ENCODE measurements around the gene B3GALT4. TPM values are rescaled to one million over a fixed set of nuclear protein-coding genes. Genes with fewer than 3 reads are reported as not detected.

B3GALT4 gene
- total and polyA plus RNA-seq, 8 donors: 9.8 to 42.9 (median 11.5) TPM; not detected in 1

- Histone ChIP-seq H3K27ac (no peak overlapping the region), H3K4me3 (no peak overlapping the region), H3K4me1 (peaks cover 23 to 55% (median 45%) of the 10 kb centered on the region in 4 donors), H3K36me3 (peaks cover 29 to 64% (median 59%) of the 10 kb centered on the region in 4 donors), H3K27me3 (no peaks in the 10 kb centered on the region), H3K9me3 (no peaks in the 10 kb centered on the region)
- WGBS, 5 donors: 50 to 57% (median 52%) methylated on average over 10 of the region's 10 CpGs
- TF ChIP-seq CTCF (IDR thresholded peaks at IDR 0.05): no peak
- DNase-seq: no peak
- intact Hi-C loops (cut with DNase I; ENCODE audit: low total_unique reads): no loop called here
These were observed 17.3 kb downstream of the B3GALT4 start for GRCh38 chr6:33294086-33294823.

GRCh38 chr6:33295621-33296369 is 18.9 kb downstream of the B3GALT4 start:
- Histone ChIP-seq H3K4me3 (no peak overlapping the region), H3K27me3 (no peaks in the 10 kb centered on the region), H3K36me3 (peaks cover 29 to 62% (median 58%) of the 10 kb centered on the region in 4 donors), H3K4me1 (peaks cover 22 to 54% (median 44%) of the 10 kb centered on the region in 4 donors), H3K9me3 (no peaks in the 10 kb centered on the region), H3K27ac (peak overlapping the region in 2 of 5 donors; percentile 32 to 98)
- DNase-seq: no peak
- intact Hi-C loops (cut with DNase I; ENCODE audit: low total_unique reads): no loop called here
- WGBS, 5 donors: 81 to 88% (median 83%) methylated on average over 15 of the region's 15 CpGs
- no peak for TF ChIP-seq POLR2AphosphoS5 (IDR thresholded peaks at IDR 0.05)
- no peak for TF ChIP-seq EP300 (IDR thresholded peaks at IDR 0.05)
- TF ChIP-seq CTCF (IDR thresholded peaks at IDR 0.05): no peak
- no peak for TF ChIP-seq POLR2A (IDR thresholded peaks at IDR 0.05)

GRCh38 chr6:33296797-33297405 is 20.0 kb downstream of the B3GALT4 start:
- WGBS, 5 donors: 42 to 60% (median 53%) methylated on average over 5 to 12 of the region's 12 CpGs
- H3K4me1 ChIP-seq: peaks cover 22 to 60% (median 49%) of the 10 kb centered on the region in 4 donors
- DNase-seq: no peak
- TF ChIP-seq POLR2A (IDR thresholded peaks at IDR 0.05) (no peak), EP300 (IDR thresholded peaks at IDR 0.05) (no peak), CTCF (IDR thresholded peaks at IDR 0.05) (no peak), POLR2AphosphoS5 (IDR thresholded peaks at IDR 0.05) (no peak)
- peaks cover 25 to 56% (median 55%) of the 10 kb centered on the region in 4 donors for H3K36me3 ChIP-seq
- peak overlapping the region; percentile 77 to 93 (median 90) for H3K4me3 ChIP-seq
- peak overlapping the region; percentile 92 to 99 (median 98) for H3K27ac ChIP-seq
- no peaks in the 10 kb centered on the region for H3K9me3 ChIP-seq
- intact Hi-C loops (cut with DNase I; ENCODE audit: low total_unique reads): no loop called here
- no peaks in the 10 kb centered on the region for H3K27me3 ChIP-seq

GRCh38 chr6:33297406-33297955 is 20.6 kb downstream of the B3GALT4 start:
- Histone ChIP-seq H3K27me3 (no peaks in the 10 kb centered on the region), H3K9me3 (no peaks in the 10 kb centered on the region), H3K27ac (peak overlapping the region; percentile 92 to 99 (median 98)), H3K36me3 (peaks cover 19 to 56% (median 55%) of the 10 kb centered on the region in 4 donors), H3K4me1 (peaks cover 22 to 63% (median 50%) of the 10 kb centered on the region in 4 donors), H3K4me3 (peak overlapping the region; percentile 77 to 93 (median 90))
- peak; percentile 81 to 87 for DNase-seq
- 3 to 11% (median 8%) methylated on average over 16 of the region's 16 CpGs for WGBS, 5 donors
- TF ChIP-seq POLR2A (IDR thresholded peaks at IDR 0.05) (no peak), CTCF (IDR thresholded peaks at IDR 0.05) (peak in 1 of 7 experiments; percentile 10)
- intact Hi-C loops (cut with DNase I; ENCODE audit: low total_unique reads): no loop called here
